H1 (cell line): ENCODE results near the gene CMYA5. TPM values are rescaled to one million over a fixed set of nuclear protein-coding genes. Genes with fewer than 3 reads are reported as not detected.

Experiments used
- CBX5 ChIP-seq: fragments of 300-800, 300-1000 bp; sonication (generic); IDR thresholded peaks from 2 replicates; pipeline ENCODE4 v1.7.1; 2016; ENCODE audit warnings: antibody characterized with exemption, low read length, low read depth
- EP300 ChIP-seq, 2 experiments: IDR thresholded peaks; 1 replicate in 1 of 2; 2 replicates in 1 of 2; pipeline ENCODE4 v1.6.1; 2011 to 2012; ENCODE audit warnings: low read depth in 2 of 2, low read length in 2 of 2, mild to moderate bottlenecking in 2 of 2, borderline replicate concordance in 1 of 2, inconsistent platforms in 1 of 2, moderate library complexity in 1 of 2
- MAX ChIP-seq: IDR thresholded peaks from 2 replicates; pipeline ENCODE4 v1.6.1; 2012; ENCODE audit warnings: inconsistent platforms
- SP1 ChIP-seq: IDR thresholded peaks from 2 replicates; pipeline ENCODE4 v1.6.1; 2011; ENCODE audit warnings: low read depth, low read length
- polyA plus RNA-seq, 7 experiments: library from polyadenylated mRNA; depleted of rRNA in 3 of 7; stranded (reverse) in 5 of 7; unstranded in 2 of 7; fragments of >200 nt in 5 of 7; fragments of 200-250 nt in 2 of 7; gene quantifications; 1 replicate in 5 of 7; 2 replicates in 1 of 7; 4 replicates in 1 of 7; pipeline versions ENCODE4 v1.2.1 to v1.2.3, GENCODE V29; 2011 to 2013; ENCODE audit warnings: missing spikeins in 2 of 7, mixed read lengths in 2 of 7
- total RNA-seq: library from RNA; stranded (reverse); fragmentation: NEBNext Ultra II Directional; extraction: Animal tissue kit (Norgen Biotek cat#: 25700); gene quantifications from 2 replicates; pipeline ENCODE4 v1.2.1, GENCODE V29; 2021

The CMYA5 gene
- total and polyA plus RNA-seq, 2 of the 8 experiments (the other 6 are each of a cell fraction or from before 2014, with no cell fraction given) = 0.88 to 0.95 TPM

- TF ChIP-seq EP300 (IDR thresholded peaks at IDR 0.05; ENCODE audit: borderline replicate concordance in 1 of 2, low read depth in 2 of 2, low read length in 2 of 2) = no peak
- no peak for TF ChIP-seq MAX
- no peak for TF ChIP-seq SP1
- no peak for TF ChIP-seq CBX5
Measured at GRCh38 chr5:79753092-79753491, 63.5 kb downstream of the CMYA5 start (continued).
